ENCODE measurements around the gene TMEM123.

TMEM123 gene

DNA sequence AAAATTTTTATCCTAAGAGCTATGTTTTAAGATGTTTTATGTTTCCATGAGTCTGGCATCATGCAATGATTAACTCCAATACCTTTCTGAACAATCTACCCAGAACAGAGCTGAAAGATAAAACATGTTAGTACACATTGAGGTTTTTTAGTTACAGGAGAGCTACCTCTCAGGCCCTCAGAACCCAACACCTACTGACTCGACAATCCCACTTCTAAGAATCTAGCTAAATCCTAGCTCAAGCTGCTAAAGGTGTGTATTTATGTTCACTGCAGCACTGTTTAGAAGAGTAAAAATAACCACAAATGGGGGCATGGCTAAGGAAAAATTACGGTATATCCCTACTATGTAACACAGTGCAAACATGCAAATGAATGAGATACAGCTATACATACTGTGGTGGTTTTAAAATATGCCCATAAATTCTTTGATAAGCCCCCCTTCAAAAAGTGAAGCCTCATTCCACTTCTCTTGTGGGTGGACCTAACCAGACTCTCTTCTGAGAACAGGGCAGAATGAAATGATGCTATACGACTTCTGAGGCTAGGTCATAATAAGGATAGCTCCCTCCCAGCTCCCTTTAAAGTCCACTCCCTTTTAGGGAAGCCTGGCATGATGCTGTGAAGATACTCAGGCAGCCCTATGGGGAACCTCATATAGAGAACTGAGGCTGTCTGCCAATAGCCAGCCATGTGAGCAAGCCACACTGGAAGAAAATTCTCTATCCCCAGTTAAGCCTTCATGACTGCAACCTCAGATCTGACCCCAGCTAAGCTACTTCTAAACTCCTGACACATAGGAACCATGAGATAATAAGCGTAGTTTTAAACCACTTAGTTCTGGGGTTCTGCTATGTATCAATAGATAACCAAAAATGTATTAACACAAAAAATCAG lies 29.5 kb downstream of the TMEM123 start:
- DNase-seq (ENCODE audit: low read depth): no peak

GRCh38 chr11:102421261-102421660 lies 31.3 kb downstream of the TMEM123 start:
- DNase-seq (ENCODE audit: low read depth): no peak

DNA sequence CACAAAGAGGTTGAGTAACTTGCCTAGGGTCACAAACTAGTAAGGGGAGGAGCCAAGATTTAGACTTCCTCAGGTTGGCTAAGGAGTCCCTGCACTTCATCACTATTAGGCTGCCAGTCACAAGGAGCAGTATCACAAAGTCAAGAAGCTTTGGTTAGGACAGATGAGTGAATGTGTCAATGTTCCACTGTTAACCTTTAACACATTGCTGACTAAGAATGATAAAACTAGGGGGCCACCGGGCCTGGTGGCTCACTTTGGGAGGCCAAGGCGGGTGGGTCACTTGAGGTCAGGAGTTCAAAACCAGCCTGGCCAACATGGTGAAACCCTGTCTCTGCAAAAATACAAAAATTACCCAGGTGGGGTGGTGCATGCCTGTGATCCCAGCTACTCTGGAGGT lies 32.0 kb downstream of the TMEM123 start:
- no peak for DNase-seq (ENCODE audit: low read depth)

- DNase-seq (ENCODE audit: low read depth): no peak
These were observed 33.4 kb downstream of the TMEM123 start for GRCh38 chr11:102419181-102419580.

- DNase-seq (ENCODE audit: low read depth): no peak
These were observed 35.6 kb downstream of the TMEM123 start for GRCh38 chr11:102416976-102417375.

- DNase-seq (ENCODE audit: low read depth): no peak
These were observed 37.2 kb downstream of the TMEM123 start for GRCh38 chr11:102415304-102415916.

DNA sequence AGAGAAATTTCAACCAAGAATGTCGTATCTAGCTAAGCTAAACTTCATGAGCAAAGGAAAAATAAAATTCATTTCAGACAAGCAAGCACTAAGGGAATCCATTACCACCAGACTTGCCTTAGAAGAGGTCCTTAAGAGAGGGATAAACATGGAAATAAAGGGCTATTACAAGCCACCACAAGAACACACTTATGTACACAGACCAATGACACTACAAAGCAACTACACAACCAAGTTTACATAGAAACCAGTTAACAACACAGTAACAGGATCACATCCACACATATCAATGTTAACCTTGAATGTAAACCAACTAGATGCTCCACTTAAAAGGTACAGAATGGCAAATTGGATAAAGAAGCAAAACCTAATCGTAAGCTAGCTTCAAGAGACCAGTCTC lies 38.0 kb downstream of the TMEM123 start:
- no peak for DNase-seq (ENCODE audit: low read depth)

GRCh38 chr11:102413497-102413896 lies 39.1 kb downstream of the TMEM123 start:
- no peak for DNase-seq (ENCODE audit: low read depth)

- DNase-seq (ENCODE audit: low read depth): no peak
These were observed 41.4 kb downstream of the TMEM123 start for GRCh38 chr11:102411142-102411541.

DNA sequence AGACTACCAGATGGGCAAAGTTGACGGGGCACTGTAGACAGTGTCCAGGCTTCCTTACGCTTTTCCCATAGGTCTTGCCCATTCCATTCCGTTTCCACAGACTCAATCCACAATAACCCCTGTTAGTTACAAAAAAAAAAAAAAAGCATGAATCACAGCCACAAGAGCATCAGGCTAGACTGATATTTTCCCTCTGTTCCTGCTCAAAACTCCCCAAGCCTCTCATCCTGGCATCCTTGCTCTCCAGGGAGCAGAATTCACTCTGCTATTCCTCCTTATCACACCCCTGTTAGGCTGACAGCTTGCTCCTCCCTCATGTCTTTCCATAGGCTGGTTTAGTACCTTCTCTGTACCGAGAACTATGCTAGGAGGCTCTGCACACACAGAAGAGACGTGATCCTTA lies 42.2 kb downstream of the TMEM123 start:
- DNase-seq (ENCODE audit: low read depth): no peak

DNA sequence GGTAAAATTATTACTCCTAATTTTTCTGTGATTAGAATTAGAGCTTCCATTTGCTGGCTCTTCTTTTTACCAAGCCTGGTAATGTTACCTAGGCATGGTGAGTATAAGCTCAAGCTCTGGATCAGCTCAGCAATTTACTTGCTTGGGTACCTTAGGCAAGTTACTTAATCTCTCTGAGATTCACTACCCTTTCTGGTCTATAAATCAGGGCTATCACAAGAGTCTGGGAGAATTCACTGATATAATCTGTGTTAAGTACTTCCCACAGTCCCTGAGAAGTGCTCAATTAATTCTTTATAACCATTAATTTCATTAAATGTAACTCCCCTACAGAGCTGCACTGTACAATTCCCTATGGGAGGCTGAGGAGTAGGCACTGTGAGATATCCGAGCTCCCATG lies 44.2 kb downstream of the TMEM123 start:
- DNase-seq (ENCODE audit: low read depth): no peak

- DNase-seq (ENCODE audit: low read depth): no peak
These were observed 44.7 kb downstream of the TMEM123 start for GRCh38 chr11:102407901-102408300.

DNA sequence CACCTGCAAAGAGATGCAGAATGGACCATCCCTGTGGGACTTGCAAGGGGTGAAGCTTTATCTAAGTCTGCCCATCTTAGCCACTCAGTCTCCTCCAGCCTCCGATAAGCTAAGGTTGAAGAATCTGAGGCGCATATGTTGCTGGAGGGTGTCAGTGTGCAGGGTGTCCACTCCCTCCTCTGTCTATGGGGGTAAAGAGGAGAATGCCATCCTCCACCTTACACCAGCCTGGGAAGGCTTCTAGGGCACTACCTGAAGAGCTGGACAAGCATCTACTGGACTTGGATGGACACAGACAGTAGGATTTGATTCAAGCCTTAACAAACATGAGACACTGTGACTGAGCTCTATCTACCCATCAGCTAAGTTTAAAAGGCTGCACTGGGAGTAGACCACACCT lies 46.5 kb downstream of the TMEM123 start:
- no peak for DNase-seq (ENCODE audit: low read depth)

GRCh38 chr11:102405501-102405900 lies 47.1 kb downstream of the TMEM123 start:
- no peak for DNase-seq (ENCODE audit: low read depth)

DNA sequence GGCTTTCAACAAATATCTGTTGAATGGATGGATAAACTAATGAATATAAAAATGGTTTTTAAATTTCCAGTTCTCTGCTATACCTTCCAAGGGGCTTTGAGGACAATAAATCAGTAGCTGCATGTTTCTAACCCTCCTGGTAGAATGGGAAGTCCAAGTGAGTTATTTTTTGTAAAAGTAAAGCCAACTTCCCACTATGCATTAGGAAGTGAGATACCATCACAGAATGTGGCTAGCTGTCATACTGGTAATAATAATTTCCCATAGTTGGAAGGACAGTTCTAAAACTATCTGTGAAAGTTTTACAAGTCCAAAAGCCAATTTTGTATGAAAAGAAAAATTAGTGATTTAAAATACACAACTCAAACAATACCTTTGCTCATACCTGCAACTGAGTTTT lies 50.0 kb downstream of the TMEM123 start:
- no peak for DNase-seq (ENCODE audit: low read depth)

DNA sequence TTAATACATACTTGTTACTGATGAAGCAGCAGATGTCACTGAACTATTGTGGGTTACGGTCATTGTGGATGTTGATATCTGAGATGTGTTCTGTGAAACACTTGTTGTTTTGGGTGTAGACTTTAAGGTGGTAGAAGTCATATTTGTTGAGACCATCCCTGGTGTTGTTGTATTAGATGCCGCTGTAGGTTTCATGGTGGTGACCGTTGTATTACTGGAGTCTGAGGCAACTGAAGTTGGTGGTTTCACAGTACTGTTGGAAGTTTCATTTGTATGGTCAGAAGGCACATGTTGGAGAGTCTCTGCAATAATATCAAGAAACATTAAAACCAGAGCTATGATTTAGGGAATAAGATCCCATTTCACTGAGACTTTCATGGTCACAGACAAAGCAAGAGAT lies 50.7 kb downstream of the TMEM123 start:
- no peak for DNase-seq (ENCODE audit: low read depth)

DNA sequence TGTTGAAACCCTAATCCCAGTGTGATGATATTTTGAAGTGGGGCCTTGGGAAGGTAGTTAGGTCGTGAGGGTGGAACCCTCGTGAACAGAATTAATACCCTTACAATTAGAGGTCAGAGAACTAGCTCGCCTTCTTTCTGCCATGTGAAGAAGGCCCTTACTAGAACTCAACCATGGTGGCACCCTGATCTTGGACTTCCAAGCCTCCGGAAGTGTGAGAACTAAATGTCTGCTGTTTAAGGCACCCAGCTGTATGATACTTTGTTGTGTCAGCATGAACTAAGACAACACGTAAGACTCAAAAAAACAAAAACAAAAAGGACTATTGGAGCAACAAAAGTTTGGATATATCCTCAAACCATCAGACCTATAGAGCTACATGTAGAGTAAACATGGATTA lies 52.0 kb downstream of the TMEM123 start:
- DNase-seq (ENCODE audit: low read depth): no peak

DNA sequence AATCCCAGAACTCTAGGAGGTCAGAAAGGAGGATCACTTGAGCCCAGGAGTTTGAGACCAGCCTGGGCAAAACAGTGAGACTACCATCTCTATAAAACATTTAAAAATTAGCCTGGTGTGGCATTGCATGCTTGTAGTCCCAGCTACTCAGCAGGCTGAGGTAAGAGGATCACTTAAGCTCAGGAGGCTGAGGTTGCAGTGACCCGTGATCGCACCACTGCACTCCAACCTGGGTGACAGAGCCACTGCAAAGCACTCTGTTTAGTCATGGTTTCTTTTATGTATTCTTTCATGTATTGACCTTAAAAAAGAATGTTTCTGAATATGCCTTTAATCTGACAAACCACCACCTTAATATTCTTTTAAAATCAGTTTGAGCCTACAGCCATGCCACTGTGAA lies 53.4 kb downstream of the TMEM123 start:
- DNase-seq (ENCODE audit: low read depth): no peak

DNA sequence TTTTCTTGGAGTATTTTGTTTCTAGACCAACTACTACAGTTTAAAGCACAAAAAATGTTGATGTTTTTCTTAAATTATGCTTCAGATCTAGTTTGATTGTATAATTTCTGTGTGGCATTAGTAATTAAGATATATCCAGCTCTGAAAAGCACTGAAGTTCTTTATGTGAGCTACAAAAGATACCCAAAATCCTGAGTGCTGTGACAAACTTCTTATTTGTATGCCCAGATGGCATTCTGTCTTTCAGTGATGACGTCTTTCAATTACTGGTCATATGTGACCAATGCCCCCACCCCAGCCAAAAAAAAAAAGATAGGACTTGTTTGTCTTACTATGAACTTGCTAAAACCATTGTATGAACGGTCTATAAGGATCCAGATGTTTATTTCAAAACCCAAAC lies 54.3 kb downstream of the TMEM123 start:
- DNase-seq (ENCODE audit: low read depth): no peak

GRCh38 chr11:102396708-102397563 lies 55.6 kb downstream of the TMEM123 start:
- DNase-seq (ENCODE audit: low read depth): no peak

GRCh38 chr11:102395720-102396393 lies 56.7 kb downstream of the TMEM123 start:
- no peak for DNase-seq (ENCODE audit: low read depth)

DNA sequence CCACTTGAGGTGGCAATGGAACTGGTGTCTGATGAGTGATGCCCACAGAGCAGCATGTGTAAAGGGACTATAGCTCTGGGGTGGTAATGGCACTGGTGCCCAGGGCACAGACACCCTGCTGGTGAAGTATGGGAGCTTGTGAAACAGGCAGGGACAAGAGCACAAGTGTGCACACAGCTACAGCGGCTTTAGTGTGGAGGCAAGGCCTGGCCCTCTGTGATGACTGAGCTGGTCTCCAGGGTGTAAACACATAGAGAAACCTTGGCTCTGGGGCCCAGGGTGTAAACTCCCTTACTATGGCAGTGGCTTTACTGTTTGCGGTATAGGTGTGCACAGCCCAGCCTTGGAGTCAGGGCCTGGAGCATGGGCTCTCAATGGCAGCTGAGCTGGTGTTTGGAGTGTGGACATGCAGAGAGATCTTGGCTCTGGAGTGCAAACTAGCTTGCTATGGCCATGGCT lies 59.3 kb downstream of the TMEM123 start:
- DNase-seq (ENCODE audit: low read depth): no peak
